Upper lobe of left lung (tissue), 4 donors: ENCODE results near the gene CDK2.

ENCODE experiments used
- EP300 ChIP-seq, 4 donors: sonication (generic); formaldehyde crosslinking; IDR thresholded peaks; one replicate each; pipeline ENCODE4 v1.5.1; 2017; ENCODE audit warnings: antibody characterized with exemption in 4 of 4, control low read depth in 2 of 4
- POLR2A ChIP-seq, 4 donors: fragments of 450-650 bp; IDR thresholded peaks; one replicate each; pipeline ENCODE4 v1.5.1; 2016 to 2017; ENCODE audit warnings: antibody characterized with exemption in 4 of 4, mild to moderate bottlenecking in 2 of 4
- POLR2AphosphoS5 ChIP-seq, 2 donors: sonication (generic); formaldehyde crosslinking; IDR thresholded peaks; one replicate each; pipeline ENCODE4 v1.5.1; 2017; ENCODE audit warnings: antibody characterized with exemption in 2 of 2
- TF ChIP-seq, protein P1 (sequence below), 6 experiments: fragments of 450-650 bp in 4 of 6; fragments of 200-600 bp in 2 of 6; sonication (generic) in 2 of 6; IDR thresholded peaks; one replicate each; pipeline ENCODE4 v1.5.1; 2016 to 2019; ENCODE audit warnings: antibody characterized with exemption in 6 of 6

- TF ChIP-seq, protein P1, sequence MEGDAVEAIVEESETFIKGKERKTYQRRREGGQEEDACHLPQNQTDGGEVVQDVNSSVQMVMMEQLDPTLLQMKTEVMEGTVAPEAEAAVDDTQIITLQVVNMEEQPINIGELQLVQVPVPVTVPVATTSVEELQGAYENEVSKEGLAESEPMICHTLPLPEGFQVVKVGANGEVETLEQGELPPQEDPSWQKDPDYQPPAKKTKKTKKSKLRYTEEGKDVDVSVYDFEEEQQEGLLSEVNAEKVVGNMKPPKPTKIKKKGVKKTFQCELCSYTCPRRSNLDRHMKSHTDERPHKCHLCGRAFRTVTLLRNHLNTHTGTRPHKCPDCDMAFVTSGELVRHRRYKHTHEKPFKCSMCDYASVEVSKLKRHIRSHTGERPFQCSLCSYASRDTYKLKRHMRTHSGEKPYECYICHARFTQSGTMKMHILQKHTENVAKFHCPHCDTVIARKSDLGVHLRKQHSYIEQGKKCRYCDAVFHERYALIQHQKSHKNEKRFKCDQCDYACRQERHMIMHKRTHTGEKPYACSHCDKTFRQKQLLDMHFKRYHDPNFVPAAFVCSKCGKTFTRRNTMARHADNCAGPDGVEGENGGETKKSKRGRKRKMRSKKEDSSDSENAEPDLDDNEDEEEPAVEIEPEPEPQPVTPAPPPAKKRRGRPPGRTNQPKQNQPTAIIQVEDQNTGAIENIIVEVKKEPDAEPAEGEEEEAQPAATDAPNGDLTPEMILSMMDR (IDR thresholded peaks at IDR 0.05), result no peak
- TF ChIP-seq POLR2AphosphoS5 (IDR thresholded peaks at IDR 0.05), result no peak
- no peak for TF ChIP-seq EP300 (IDR thresholded peaks at IDR 0.05)
- TF ChIP-seq POLR2A (IDR thresholded peaks at IDR 0.05), result no peak
Observed at GRCh38 chr12:56004211-56004610, 37.6 kb downstream of the CDK2 start.
